ENCODE results near the gene COL2A1.

- no peak for TF ChIP-seq ELF4 (IDR thresholded peaks at IDR 0.05)
- TF ChIP-seq FOXA1 (IDR thresholded peaks at IDR 0.05), result no peak
- no peak for TF ChIP-seq LEF1 (IDR thresholded peaks at IDR 0.05; ENCODE audit: borderline replicate concordance)
- no peak for TF ChIP-seq BHLHE40 (IDR thresholded peaks at IDR 0.05; ENCODE audit: borderline replicate concordance)
- TF ChIP-seq ARNT (IDR thresholded peaks at IDR 0.05), result no peak
- TF ChIP-seq FOXM1 (IDR thresholded peaks at IDR 0.05; ENCODE audit: borderline replicate concordance), result no peak
- TF ChIP-seq ZNF384 (IDR thresholded peaks at IDR 0.05), result no peak
- no peak for TF ChIP-seq FOXK2 (IDR thresholded peaks at IDR 0.05)
- no peak for TF ChIP-seq SP1 (IDR thresholded peaks at IDR 0.05)
- TF ChIP-seq PKNOX1 (IDR thresholded peaks at IDR 0.05), result no peak
- TF ChIP-seq SUZ12 (IDR thresholded peaks at IDR 0.05), result no peak
- TF ChIP-seq TARDBP (IDR thresholded peaks at IDR 0.05), result no peak
- TF ChIP-seq HDGF (IDR thresholded peaks at IDR 0.05; ENCODE audit: borderline replicate concordance), result no peak
Observed at GRCh38 chr12:47963340-47964040, 40.8 kb downstream of the COL2A1 start, which contains the start of gene TMEM106C.
